GM19468 (cell line): ENCODE measurements around the gene RUNX3.
"Not testable (repeated sequence)": the region's sequence is repeated elsewhere in the genome, so short reads cannot be mapped to it uniquely, and the experiment has no call there.

Source experiments
- ATAC-seq: cut with Tn5 transposase; IDR thresholded peaks from one replicate; pipeline ENCODE4 v1.9.1; 2021; ENCODE audit warnings: mild to moderate bottlenecking, moderate library complexity, moderate number of reproducible peaks; ENCODE audit not compliant: unreplicated experiment; ENCODE audit errors: extremely low read depth

RUNX3 gene

GRCh38 chr1:24915816-24916602 lies 14.1 kb downstream of the RUNX3 start:
- ATAC-seq: no peak

DNA sequence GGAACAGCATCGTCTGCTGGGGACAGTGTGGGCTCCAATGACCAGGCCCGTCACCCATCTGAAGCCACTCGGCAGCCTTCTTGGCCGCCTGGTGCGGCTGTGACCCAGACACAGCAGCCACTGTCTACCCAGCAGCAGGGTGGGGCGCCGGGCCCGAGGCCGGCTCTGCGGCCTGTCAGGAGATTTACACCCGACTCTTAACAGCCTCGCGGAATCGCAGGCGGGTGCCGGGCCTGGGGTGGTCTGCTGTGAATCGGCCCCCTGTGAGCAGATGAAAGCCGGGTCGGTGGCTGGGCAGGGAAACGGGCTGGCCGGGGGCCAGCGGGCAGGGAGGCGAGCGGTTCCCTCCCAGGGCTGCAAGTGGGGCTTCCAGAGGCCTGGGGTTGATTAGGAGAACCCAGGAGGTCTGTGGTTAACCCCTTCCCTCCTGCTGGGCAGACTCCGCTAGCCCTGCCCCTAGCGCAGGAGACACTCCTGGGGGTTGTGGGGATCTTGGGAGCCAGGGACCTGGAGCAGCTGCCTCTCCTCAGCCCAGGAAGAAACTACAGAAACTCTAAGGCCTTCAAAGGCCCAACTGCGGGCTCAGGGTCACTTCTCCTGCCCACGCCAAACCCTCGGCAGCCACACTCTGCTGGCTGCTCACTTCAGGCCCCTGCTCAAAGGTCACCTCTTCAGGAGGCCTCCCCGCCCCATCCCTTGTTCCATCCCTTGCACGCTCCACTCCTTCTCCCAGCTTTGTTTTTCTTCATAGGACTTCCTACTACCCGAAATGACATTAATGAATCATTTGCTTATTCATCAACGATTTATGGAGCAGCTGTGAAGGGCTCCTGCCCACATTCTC lies 15.6 kb downstream of the RUNX3 start:
- ATAC-seq: no peak

DNA sequence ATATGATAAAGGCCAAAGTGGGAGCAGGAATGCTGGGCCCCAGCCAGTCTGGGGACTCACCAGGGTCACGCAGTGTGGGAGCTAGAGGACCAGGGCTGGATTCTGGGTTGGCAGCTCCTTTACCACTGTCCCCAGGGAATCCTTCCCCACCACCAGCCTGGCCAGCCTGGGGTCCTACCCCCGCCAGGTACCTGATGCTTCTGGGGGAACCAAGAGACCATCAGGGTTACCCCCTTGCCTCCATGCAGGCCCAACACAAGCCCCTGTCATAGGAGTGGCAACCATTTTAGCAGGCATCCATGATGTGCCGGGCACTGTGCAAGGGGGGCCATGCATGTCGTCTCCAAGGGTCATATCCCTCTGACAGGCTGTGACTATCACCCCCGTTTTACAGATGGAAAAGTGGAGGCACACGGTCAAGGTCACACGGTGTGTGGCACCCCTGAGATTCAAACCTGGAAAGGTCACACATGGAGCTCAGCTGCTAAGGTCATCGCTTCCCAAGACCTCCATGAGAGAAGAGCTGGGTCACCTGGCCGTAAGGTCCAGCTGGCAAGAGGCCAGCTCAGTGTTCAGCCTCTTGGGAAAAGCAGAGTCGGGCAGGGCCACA lies 16.4 kb downstream of the RUNX3 start:
- ATAC-seq: no peak

- no peak for ATAC-seq
Measured at GRCh38 chr1:24913274-24913604, 16.8 kb downstream of the RUNX3 start.

DNA sequence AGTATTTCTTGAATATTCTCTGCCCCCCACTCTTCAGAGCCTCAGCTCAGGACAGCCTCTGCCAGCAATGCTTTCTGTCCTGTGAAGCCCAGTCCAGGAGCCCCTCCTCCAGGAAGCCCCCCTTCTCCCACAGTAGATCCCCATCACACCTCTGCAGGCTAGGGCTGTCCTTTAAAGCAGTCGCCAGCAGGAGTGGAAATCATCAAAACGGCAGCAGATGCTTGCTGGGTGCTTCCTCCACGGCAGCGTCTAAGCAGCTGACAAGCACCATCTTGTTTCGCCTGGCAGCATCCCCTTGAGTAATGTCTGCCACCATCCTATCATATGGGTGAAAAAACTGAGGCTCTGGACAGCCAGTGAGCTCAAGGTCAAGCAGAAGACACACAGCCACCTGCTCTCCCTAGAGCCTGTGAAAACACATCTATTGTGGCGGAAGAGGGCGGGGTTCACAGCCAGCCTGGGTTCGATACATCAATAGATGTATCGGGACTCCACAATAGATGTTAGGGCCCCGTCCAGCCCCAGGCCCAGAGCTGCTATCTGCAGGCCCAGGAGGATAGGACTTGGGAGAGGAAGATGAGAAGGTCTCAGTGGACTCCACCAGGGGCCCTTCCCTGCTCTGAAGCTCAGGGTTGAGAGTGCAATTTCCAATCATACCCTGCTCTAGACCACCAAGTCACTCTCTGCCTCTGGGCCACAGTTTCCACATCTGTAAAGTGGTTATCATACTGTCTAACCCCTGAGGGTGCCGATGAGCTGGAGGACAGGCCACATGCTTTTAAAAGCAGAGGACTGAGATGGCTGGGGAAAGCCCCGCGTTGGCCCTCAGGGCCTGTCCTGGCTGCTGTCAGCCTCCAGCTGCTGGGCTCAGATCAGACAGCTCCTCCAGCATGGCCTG lies 17.5 kb downstream of the RUNX3 start:
- no peak for ATAC-seq

DNA sequence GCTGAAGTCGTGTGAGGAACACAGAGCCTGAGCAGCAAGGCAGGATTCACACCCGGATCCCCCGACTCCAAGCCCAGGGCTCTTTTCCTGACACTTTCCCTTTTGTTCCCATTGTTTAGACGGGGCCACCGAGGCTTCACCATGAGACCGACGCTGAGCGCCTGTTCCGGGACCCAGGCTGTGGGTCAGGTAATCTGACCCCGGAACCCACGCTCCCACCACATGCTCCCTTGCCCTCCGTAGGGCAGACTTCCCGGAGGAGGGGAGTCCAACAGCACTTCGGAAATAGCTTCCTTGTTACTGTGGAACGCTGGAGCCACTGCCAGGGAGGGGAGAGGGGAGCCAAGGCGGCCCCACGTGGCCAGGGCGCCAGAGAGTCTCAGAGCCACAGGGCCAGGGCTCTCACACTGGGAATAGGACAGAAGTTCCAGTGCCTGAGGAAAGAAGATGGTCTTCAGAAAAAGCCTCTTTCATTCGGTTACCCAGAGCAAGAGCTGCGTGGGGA lies 18.4 kb downstream of the RUNX3 start:
- no peak for ATAC-seq

GRCh38 chr1:24910751-24911650 lies 19.1 kb downstream of the RUNX3 start:
- no peak for ATAC-seq

- no peak for ATAC-seq
Measured at GRCh38 chr1:24910210-24910609, 19.9 kb downstream of the RUNX3 start.

DNA sequence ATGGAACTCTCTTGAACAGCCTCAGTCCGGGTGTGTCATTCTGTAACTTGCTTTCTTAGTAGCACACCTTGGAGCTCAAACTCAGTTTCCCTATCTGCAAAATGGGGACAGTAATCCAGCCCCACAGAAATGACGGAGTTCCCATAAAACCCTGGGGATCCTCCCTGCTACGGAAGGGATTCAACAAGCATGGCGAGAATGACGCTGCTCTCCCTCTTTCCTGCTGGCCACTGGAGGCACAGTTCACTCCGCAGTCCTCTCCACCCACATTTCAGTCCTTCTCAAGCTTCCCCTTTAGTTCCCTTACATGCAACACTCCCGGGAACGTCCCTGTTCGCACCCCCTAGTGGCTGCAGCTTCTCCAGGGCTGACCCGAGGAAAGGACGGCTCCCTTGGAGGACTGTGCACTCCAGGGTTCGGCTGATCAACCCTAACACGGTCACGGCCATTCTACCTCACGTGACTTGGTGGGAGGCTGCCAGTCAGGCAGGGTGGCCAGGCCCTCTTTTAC lies 20.6 kb downstream of the RUNX3 start:
- ATAC-seq: no peak

DNA sequence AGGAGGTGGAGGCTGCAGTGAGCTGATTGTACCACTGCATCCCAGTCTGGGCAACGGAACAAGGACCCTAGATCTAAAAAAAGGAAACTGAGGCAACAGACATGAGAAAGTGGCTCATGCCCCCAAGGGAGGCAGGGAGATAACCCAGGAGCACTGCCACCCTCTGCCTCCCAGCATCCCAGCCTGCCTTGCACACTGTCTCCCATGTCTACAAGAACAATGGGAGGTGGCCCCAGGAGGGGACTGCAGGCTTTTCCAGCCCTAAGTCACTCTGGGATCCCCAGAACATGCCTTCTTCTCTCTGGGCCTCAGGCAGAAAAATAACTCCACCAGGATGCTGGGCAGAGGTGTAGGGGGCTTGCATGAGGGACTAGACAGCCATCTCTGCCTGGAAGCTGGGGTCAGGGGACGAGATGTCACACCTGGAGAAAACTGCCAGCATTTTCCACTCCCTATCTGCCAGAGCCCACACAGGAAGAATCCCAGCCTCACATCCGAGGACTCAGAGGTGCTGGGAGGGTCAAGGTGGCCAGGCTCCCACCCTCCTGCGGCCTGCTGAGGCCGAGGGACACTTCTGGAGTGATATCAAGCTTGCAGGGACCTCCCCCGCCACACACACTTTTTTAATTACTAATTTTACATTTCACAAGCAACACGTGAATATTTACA lies 21.4 kb downstream of the RUNX3 start:
- ATAC-seq: no peak

DNA sequence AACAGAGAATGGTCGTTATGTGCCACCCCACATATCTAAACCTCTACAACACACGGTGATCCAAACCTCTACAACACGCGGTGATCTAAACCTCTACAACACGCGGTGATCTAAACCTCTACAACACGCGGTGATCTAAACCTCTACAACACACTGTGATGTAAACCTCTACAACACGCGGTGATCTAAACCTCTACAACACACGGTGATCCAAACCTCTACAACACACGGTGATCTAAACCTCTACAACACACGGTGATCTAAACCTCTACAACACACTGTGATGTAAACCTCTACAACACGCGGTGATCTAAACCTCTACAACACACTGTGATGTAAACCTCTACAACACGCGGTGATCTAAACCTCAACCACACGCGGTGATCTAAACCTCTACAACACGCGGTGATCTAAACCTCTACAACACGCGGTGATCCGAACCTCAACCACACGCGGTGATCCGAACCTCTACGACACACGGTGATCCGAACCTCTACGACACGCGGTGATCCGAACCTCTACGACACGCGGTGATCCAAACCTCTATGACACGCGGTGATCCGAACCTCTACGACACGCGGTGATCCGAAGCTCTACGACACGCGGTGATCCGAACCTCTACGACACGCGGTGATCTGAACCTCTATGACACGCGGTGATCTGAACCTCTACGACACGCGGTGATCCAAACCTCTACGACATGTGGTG lies 22.3 kb downstream of the RUNX3 start:
- not testable (repeated sequence) for ATAC-seq

- no peak for ATAC-seq
Measured at GRCh38 chr1:24906760-24907490, 23.2 kb downstream of the RUNX3 start.

- ATAC-seq: no peak
Measured at GRCh38 chr1:24905979-24906720, 23.9 kb downstream of the RUNX3 start.

DNA sequence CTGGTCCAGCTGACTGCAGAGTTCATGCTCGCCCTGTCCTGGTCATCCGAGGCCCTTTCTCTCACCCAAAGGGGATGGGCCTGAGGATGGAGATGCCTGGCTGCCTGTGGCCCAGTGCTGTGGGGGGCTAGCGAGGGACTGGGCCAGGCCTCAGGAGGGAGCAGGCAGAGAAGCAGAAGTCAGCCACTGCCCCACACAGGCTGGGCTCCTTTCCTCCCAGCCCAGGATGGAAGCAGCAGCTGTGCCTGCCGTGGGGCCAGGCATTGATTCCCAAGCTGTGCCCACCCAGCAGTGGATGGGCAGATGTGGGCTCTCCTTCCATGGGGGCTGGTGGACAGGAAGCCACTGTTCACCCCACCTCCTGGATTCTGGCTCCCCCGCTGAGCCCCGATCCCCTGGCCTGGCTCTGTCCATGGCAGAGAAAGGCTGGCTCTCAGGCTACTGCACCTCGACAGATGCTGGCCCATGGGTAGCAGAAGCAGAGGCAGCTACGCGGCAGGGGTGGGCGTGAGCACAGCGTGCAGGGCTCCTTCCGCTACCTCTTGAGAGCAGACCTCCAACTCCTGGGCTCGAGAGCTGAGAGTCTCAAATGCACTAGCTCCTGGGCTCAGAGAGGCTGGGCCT lies 24.6 kb downstream of the RUNX3 start:
- ATAC-seq: no peak

- ATAC-seq: no peak
Measured at GRCh38 chr1:24904731-24905354, 25.2 kb downstream of the RUNX3 start.
